Measurements from ENCODE around the gene MRI1.

MRI1 gene

DNA sequence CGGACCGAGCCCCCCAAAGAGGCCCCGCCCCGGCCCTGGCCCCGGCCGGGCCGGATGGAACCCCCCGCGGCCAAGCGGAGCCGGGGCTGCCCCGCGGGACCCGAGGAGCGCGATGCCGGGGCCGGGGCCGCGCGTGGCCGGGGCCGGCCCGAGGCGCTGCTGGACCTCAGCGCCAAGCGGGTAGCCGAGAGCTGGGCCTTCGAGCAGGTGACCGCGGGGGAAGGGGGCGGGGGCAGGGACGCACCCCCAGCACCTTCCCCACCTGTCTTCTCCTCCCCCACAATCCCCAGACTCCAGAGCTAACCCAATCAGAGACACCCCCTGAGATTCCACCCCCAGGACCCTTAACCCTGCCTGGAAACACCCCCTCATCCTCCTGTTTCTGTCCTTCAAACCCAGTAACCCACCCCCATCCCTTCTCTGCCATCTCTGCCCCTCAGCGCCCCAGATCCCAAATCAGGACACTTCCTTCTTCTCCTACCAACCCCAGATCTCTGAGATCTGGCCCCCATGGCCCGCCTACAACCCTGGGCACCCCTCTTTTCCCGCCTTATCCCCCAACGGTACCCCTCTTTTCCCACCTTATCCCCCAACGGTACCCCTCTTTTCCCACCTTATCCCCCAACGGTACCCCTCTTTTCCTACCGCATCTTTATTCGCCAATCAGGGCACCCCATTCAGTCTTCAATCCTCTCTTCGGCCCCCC lies 31.4 kb downstream of the MRI1 start:
- peak; percentile 76 for DNase-seq (ENCODE audit: low spot score)
- TF ChIP-seq, protein P1, sequence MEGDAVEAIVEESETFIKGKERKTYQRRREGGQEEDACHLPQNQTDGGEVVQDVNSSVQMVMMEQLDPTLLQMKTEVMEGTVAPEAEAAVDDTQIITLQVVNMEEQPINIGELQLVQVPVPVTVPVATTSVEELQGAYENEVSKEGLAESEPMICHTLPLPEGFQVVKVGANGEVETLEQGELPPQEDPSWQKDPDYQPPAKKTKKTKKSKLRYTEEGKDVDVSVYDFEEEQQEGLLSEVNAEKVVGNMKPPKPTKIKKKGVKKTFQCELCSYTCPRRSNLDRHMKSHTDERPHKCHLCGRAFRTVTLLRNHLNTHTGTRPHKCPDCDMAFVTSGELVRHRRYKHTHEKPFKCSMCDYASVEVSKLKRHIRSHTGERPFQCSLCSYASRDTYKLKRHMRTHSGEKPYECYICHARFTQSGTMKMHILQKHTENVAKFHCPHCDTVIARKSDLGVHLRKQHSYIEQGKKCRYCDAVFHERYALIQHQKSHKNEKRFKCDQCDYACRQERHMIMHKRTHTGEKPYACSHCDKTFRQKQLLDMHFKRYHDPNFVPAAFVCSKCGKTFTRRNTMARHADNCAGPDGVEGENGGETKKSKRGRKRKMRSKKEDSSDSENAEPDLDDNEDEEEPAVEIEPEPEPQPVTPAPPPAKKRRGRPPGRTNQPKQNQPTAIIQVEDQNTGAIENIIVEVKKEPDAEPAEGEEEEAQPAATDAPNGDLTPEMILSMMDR (IDR thresholded peaks at IDR 0.05; ENCODE audit: extremely low read depth, insufficient read depth, missing control alignments), result no peak
- in situ Hi-C loops (cut with MboI; ENCODE audit: low pct_unique_long_range_greater_than_20kb, low sequenced_read_pairs, unreplicated experiment), result no loop called here

- TF ChIP-seq, protein P1 (IDR thresholded peaks at IDR 0.05; ENCODE audit: extremely low read depth, insufficient read depth, missing control alignments), result no peak
- DNase-seq (ENCODE audit: low spot score), result peak; percentile 75
- in situ Hi-C loops (cut with MboI; ENCODE audit: low pct_unique_long_range_greater_than_20kb, low sequenced_read_pairs, unreplicated experiment), result no loop called here
Measured at GRCh38 chr19:13796301-13797057, 32.2 kb downstream of the MRI1 start.

GRCh38 chr19:13797058-13797440 lies 32.7 kb downstream of the MRI1 start:
- DNase-seq (ENCODE audit: low spot score), result no peak
- in situ Hi-C loops (cut with MboI; ENCODE audit: low pct_unique_long_range_greater_than_20kb, low sequenced_read_pairs, unreplicated experiment), result no loop called here
- TF ChIP-seq, protein P1 (IDR thresholded peaks at IDR 0.05; ENCODE audit: extremely low read depth, insufficient read depth, missing control alignments), result no peak

- in situ Hi-C loops (cut with MboI; ENCODE audit: low pct_unique_long_range_greater_than_20kb, low sequenced_read_pairs, unreplicated experiment), result no loop called here
- TF ChIP-seq, protein P1 (IDR thresholded peaks at IDR 0.05; ENCODE audit: extremely low read depth, insufficient read depth, missing control alignments), result no peak
- DNase-seq (ENCODE audit: low spot score), result no peak
Measured at GRCh38 chr19:13797870-13798269, 33.5 kb downstream of the MRI1 start.

GRCh38 chr19:13799669-13800068 lies 35.3 kb downstream of the MRI1 start:
- TF ChIP-seq, protein P1 (IDR thresholded peaks at IDR 0.05; ENCODE audit: extremely low read depth, insufficient read depth, missing control alignments), result no peak
- in situ Hi-C loops (cut with MboI; ENCODE audit: low pct_unique_long_range_greater_than_20kb, low sequenced_read_pairs, unreplicated experiment), result no loop called here
- DNase-seq (ENCODE audit: low spot score), result no peak

DNA sequence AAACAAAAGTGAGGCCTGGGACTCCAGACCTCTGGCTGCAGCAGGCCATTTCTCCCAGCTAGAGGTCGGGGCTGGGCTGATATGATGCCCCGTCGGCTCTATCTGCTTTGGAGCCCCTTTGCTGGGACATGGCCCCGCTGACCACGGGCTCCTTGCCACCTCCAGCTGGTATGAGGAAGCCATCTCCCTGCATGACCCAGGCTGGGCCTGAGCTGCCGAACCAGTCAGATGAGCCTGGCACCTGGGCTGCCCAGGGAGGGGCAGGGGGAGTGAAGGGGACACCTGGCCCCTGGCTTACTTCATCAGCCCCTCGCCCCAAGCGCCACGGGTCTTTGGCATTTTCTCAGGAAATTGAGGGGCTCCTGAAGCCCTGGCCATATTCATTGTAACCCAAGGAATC lies 38.7 kb downstream of the MRI1 start:
- no peak for DNase-seq (ENCODE audit: low spot score)
- TF ChIP-seq, protein P1 (IDR thresholded peaks at IDR 0.05; ENCODE audit: extremely low read depth, insufficient read depth, missing control alignments), result no peak
- in situ Hi-C loops (cut with MboI; ENCODE audit: low pct_unique_long_range_greater_than_20kb, low sequenced_read_pairs, unreplicated experiment), result no loop called here
